GM12878 (cell line): ENCODE data around the gene NKD2.

ENCODE experiments used
- CEBPB ChIP-seq, 2 experiments: fragments of 150-350 bp in 1 of 2; IDR thresholded peaks; 2 replicates each; pipeline ENCODE4 v1.6.1; 2012 to 2014; ENCODE audit warnings: low read depth in 2 of 2, low read length in 2 of 2, borderline replicate concordance in 1 of 2, inconsistent platforms in 1 of 2
- CREB1 ChIP-seq: IDR thresholded peaks from 2 replicates; pipeline ENCODE4 v1.6.1; 2012; ENCODE audit warnings: low read depth, mild to moderate bottlenecking, inconsistent platforms
- CREM ChIP-seq: IDR thresholded peaks from 2 replicates; pipeline ENCODE4 v1.6.1; 2014; ENCODE audit warnings: antibody characterized with exemption, low read depth
- EP300 ChIP-seq, 2 experiments: fragments of 150-350 bp in 1 of 2; IDR thresholded peaks; 2 replicates each; pipeline ENCODE4 v1.6.1; 2011 to 2012; ENCODE audit warnings: low read depth in 2 of 2, low read length in 2 of 2, borderline replicate concordance in 1 of 2, improper control_type of control experiment in 1 of 2, inconsistent platforms in 1 of 2; ENCODE audit not compliant: control insufficient read depth in 1 of 2
- GABPA ChIP-seq: IDR thresholded peaks from 2 replicates; pipeline ENCODE4 v1.6.1; 2014; ENCODE audit warnings: antibody characterized with exemption, low read depth, mild to moderate bottlenecking, inconsistent platforms
- HDAC6 ChIP-seq: fragments of 200-600 bp; sonication (generic); IDR thresholded peaks from one replicate; pipeline ENCODE4 v1.8.0; 2017; ENCODE audit warnings: antibody characterized with exemption; ENCODE audit not compliant: unreplicated experiment
- NRF1 ChIP-seq: conservative IDR thresholded peaks from 2 replicates; pipeline ENCODE4 v1.6.1; 2011; ENCODE audit warnings: mild to moderate bottlenecking, low read depth, low read length, improper control_type of control experiment
- POLR2A ChIP-seq: IDR thresholded peaks from 2 replicates; pipeline ENCODE4 v1.6.1; 2011; ENCODE audit warnings: low read depth, mild to moderate bottlenecking, low read length
- RB1 ChIP-seq: fragments of 450-650 bp; formaldehyde crosslinking; IDR thresholded peaks from 2 replicates; pipeline ENCODE4 v1.6.1; 2017; ENCODE audit warnings: mild to moderate bottlenecking, borderline replicate concordance
- RCOR1 ChIP-seq: conservative IDR thresholded peaks from 2 replicates; pipeline ENCODE4 v1.6.1; 2012; ENCODE audit warnings: low read depth, low read length, improper control_type of control experiment
- TF ChIP-seq, protein P1 (sequence below), 3 experiments: IDR thresholded peaks in 2 of 3; conservative IDR thresholded peaks in 1 of 3; 2 replicates each; pipeline ENCODE4 v1.5.1; 2011; ENCODE audit warnings: low read depth in 3 of 3, low read length in 3 of 3, mild to moderate bottlenecking in 3 of 3, control low read depth in 2 of 3, moderate library complexity in 2 of 3, inconsistent platforms in 1 of 3, mixed read lengths in 1 of 3; ENCODE audit not compliant: control insufficient read depth in 2 of 3, insufficient read depth in 1 of 3; ENCODE audit errors: extremely low read depth in 1 of 3

DNA sequence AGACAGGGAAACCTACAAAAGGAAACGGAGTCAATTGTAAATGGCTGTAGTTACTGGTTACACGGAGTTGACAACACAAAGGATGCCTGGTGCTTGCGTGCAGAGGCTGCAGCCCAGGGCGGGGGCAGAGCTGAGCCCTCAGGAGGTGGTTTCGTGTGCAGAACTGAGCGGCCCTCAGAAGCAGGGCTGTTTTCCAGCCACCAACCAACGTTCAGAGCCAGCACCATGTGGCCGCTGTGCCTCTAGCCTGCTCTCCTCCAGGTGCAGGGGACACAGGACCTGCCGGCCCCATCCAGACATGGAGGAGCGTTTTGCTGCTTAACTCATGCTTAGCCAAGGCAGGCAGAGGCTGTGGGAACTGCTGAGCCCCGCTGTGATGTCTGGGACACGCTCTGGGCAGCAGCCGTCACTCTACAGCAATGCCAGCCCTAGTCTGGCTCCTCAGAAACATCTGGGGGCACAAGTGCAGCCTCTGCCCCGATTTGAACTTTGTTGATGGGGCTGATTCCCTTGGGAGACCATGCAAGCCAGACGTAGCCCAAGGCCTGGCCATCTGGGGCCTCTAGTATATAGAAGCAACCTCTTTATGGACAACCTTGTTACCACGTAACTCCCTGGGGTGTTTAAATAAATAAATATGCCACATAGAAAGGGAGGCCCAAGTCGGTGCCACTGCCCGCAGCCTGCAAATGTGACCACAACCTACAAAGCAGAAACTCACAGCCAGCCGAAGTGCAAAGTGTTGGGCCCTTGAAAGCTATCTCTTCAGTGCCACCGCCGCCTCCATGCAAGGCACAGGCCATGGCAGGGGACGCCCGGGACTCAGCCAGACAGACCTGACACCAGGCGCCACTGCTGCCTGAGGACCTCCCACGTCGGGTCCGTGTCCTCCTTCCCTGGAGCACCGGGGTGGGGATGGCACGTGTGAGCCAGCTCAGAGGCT is 42.1 kb downstream of the NKD2 start:
- TF ChIP-seq RCOR1, result no peak
- no peak for TF ChIP-seq NRF1
- TF ChIP-seq, protein P1, sequence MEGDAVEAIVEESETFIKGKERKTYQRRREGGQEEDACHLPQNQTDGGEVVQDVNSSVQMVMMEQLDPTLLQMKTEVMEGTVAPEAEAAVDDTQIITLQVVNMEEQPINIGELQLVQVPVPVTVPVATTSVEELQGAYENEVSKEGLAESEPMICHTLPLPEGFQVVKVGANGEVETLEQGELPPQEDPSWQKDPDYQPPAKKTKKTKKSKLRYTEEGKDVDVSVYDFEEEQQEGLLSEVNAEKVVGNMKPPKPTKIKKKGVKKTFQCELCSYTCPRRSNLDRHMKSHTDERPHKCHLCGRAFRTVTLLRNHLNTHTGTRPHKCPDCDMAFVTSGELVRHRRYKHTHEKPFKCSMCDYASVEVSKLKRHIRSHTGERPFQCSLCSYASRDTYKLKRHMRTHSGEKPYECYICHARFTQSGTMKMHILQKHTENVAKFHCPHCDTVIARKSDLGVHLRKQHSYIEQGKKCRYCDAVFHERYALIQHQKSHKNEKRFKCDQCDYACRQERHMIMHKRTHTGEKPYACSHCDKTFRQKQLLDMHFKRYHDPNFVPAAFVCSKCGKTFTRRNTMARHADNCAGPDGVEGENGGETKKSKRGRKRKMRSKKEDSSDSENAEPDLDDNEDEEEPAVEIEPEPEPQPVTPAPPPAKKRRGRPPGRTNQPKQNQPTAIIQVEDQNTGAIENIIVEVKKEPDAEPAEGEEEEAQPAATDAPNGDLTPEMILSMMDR (IDR thresholded peaks at IDR 0.05 in 2 of 3, conservative IDR thresholded peaks at IDR 0.05 in 1 of 3; ENCODE audit: control insufficient read depth in 2 of 3, extremely low read depth in 1 of 3, insufficient read depth in 1 of 3, low read depth in 3 of 3, low read length in 3 of 3), result no peak
- TF ChIP-seq POLR2A, result no peak
- no peak for TF ChIP-seq CREB1
- no peak for TF ChIP-seq GABPA
- TF ChIP-seq CEBPB (IDR thresholded peaks at IDR 0.05; ENCODE audit: borderline replicate concordance in 1 of 2, low read depth in 2 of 2, low read length in 2 of 2), result no peak
- no peak for TF ChIP-seq RB1
- TF ChIP-seq HDAC6, result no peak
- no peak for TF ChIP-seq CREM
- TF ChIP-seq EP300 (IDR thresholded peaks at IDR 0.05; ENCODE audit: borderline replicate concordance in 1 of 2, control insufficient read depth in 1 of 2, low read depth in 2 of 2, low read length in 2 of 2), result no peak
